Activated CD4-positive, alpha-beta T cell treated with anti-CD3 and anti-CD28 coated beads, Interleukin-2, amount 50 U/mL, for 48 hours (primary cell): ENCODE data around the gene DYNLT3.
A peak's percentile ranks its signal among the peaks of the same experiment; 100 is the strongest.

Source experiments
- DNase-seq, 2 experiments: peaks; one replicate each; pipeline ENCODE4 v3.0.0-alpha.2; 2020

DYNLT3 gene

GRCh38 chrX:37840931-37841330 is 6.4 kb downstream of the DYNLT3 start:
- DNase-seq = no peak

- no peak for DNase-seq
These were observed 12.4 kb downstream of the DYNLT3 start for GRCh38 chrX:37834937-37835336.

- no peak for DNase-seq
These were observed 17.0 kb downstream of the DYNLT3 start for GRCh38 chrX:37830371-37830770.

GRCh38 chrX:37829721-37830120 is 17.6 kb downstream of the DYNLT3 start:
- DNase-seq = no peak

DNA sequence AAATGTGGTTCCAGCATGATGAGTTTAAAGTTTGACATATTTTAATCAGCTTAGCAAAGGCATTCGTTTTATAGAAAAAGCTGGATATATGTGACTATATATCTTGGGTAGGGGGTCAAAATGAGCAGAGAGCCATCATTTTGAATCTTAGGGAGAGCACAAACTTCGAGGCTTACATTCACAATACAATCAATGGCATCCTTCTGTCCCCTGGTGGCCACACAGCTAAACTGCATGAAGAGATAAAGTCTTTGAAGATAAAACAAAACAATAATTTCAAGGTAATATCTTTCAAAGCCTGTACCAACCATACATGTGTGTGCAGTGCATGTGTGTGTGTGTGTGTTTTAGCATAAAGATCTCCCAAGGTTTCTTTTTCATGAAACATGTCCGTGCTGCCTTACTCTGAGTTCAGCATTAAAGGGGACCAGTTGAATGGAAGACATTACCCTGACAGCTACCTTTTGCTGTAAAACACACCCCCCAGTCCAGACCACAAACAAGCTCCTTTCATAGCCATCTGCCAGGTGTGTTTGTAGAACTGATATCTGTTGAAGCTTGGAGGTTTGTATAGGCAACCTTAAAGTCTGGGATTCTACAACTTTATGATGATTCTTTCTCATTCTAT is 22.0 kb downstream of the DYNLT3 start:
- DNase-seq = peak; percentile 47 to 57

GRCh38 chrX:37824491-37825214 is 22.7 kb downstream of the DYNLT3 start:
- DNase-seq = no peak

- no peak for DNase-seq
These were observed 26.7 kb downstream of the DYNLT3 start for GRCh38 chrX:37820646-37821045.

- DNase-seq = no peak
These were observed 29.3 kb downstream of the DYNLT3 start for GRCh38 chrX:37818031-37818430.

- DNase-seq = no peak
These were observed 29.8 kb downstream of the DYNLT3 start for GRCh38 chrX:37817579-37817978.

DNA sequence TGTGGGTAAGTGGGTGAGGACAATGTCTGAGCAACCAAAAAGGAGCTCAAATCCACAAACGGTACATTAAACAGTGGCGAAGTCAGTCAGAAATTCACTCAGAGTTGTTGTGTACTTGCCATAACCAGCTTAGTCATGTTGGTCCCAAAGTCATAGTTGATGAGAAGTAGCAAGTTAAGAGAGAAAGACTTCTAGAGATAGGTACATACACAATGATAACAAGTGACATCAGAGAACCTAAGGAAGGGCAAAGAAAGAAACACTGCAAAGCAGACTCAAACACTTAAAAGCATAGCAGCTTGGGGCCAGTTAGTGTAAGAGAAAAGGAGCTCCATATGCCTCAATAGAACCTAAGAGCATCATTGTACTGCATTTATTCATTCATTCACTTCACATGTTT is 30.2 kb downstream of the DYNLT3 start:
- no peak for DNase-seq

- no peak for DNase-seq
These were observed 30.6 kb downstream of the DYNLT3 start for GRCh38 chrX:37816766-37817165.

DNA sequence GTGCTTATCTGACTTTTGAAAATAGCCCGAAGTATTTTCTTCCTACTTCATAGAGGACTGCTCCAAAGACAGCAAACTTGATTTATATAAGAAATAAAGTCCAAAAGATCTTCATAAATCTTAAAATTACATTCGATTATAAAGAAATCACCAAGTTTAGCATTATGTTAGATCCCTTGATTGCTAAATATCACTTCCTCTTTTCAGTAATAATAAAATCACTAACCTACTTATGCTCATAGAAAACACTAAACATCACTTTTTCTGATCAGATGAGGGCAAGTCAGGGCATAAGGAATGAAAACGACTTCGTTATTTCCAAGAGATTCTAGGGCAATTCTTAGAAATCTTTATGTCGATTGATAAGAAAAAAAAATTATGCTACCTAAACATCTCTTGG is 32.0 kb downstream of the DYNLT3 start:
- no peak for DNase-seq

DNA sequence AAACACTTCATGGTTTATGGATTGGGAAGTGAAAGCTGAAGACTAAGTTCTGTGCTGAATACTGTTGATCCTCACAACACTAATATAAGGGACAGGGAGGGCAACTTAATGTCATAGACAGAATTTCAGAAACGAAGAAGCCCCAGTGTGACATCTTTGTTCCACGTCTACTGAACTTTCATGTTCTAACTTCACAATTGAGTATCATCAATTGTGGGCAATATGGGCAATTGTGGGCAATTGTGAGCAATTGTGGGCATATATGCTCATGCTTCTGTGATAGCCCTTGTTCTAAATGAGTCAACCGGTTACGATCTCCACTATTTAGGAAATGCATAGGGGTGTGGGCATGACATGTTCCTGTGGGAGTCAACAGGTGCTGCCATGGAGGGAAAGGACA is 33.8 kb downstream of the DYNLT3 start:
- peak in 1 of 2 experiments; percentile 6 for DNase-seq

GRCh38 chrX:37812110-37812509 is 35.3 kb downstream of the DYNLT3 start:
- no peak for DNase-seq

- DNase-seq = no peak
These were observed 37.4 kb downstream of the DYNLT3 start for GRCh38 chrX:37809970-37810369.

GRCh38 chrX:37803057-37803456 is 44.3 kb downstream of the DYNLT3 start:
- no peak for DNase-seq

- DNase-seq = no peak
These were observed 45.3 kb downstream of the DYNLT3 start for GRCh38 chrX:37802028-37802427.

DNA sequence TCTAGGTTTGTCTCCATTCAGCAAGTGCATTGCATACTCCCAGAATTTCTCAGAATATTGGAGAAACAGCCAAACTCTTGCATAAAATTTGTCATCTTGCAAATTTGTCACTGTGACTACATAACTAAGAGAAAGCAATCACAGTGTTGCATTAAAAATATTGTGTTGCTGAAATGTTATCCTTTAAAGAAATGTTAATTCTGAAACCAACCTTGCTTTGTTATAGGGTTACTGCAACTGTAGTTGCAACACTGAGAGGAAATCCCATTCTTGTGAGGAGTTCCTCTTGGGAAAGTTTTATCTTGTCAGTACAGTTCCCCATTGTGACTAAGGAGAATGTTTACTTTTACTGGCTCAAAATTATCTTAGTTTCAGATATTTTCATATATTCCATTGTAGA is 46.7 kb downstream of the DYNLT3 start:
- DNase-seq = no peak

DNA sequence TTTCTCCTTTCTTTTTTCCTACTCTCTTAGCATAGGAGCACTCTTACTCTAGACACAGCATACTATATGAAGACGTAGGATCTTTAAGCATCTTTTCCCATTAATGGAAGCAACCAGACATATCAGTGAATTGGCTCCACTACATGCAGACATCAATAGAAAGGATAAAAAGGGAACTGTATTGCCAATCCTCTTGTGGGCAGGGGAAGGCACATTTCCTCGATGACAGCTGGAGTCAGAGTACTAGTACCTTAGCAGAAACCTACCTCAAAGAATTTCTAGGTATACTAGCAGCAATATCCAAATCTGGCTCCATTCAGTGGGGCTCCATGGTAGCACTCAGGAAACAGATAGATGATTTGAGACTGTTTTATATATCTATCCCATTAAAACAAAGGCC is 47.4 kb downstream of the DYNLT3 start:
- DNase-seq = no peak

GRCh38 chrX:37796805-37797204 is 50.6 kb downstream of the DYNLT3 start:
- DNase-seq = no peak

DNA sequence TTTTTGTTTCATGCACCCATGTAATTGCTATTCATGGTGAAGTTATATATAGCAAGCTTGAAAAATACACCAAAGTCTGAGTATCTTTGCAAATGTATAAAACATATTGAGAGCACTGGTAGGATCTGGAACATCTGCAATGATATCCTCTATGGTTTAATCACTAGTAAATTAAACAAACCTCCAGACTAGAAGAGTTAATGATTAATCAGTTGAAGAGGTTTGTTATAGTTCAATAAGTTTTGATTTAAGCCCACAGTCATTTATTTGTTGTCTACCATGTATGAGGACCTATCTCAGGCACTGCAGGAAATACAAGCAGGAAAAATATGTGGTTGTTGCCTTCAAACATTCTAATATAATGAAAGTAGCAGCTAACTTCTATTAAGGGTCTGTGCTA is 51.1 kb downstream of the DYNLT3 start:
- no peak for DNase-seq
